Fibroblast of the aortic adventitia (primary cell): Measurements from ENCODE around the gene RNF175. TPM values are rescaled to one million over a fixed set of nuclear protein-coding genes. Genes with fewer than 3 reads are reported as not detected.

Experiments
- DNase-seq: peaks from one replicate; pipeline ENCODE4 v3.0.0-alpha.2; 2010; ENCODE audit warnings: low read depth
- H3K4me3 ChIP-seq: 2 replicates; pipeline ENCODE4 v1.5.1; 2011; ENCODE audit warnings: low read depth, mild to moderate bottlenecking, control low read depth, low read length, moderate library complexity
- CTCF ChIP-seq: IDR thresholded peaks from 2 replicates; pipeline ENCODE4 v1.5.1; 2011; ENCODE audit warnings: mild to moderate bottlenecking, low read length, control low read depth, inconsistent platforms; ENCODE audit not compliant: insufficient read depth
- total RNA-seq: library from RNA; depleted of rRNA; stranded (reverse); fragments of >200 nt; gene quantifications from 2 replicates; pipeline ENCODE4 v1.2.3, GENCODE V29; 2012; ENCODE audit warnings: low replicate concordance

Gene RNF175
- total RNA-seq, 1 donor = not detected

DNA sequence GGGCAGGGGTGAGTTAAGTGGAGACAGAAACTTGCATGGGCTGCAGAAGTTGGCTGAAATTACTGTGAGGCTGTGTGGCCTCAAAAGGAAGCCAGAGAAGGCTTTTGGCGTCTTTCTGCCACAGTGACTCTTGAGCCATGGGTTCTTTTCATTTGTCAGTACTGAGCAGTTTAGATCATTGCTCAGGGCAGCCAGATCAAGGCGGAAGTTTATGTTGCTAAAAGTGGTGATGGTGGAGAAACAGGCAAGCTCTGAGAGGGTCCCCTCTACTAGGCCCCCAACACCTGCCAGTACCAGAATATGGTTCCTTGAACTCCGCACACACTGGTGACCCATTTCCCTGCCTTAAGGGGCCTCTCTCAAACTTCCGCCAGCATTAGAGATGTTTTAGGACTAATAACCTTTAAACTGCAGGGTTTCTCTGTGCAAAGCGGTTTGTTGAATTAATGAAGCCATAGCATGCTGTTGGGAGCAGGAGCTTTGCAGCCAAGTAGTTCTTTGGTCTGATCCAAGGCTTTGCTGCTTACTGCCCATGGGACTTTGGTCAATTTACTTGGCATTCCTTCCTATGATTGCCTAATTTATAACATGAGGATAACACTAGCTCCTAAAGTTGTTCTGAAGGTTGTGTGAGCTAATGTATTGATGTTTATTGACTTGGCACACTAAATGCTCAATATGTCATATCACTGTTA, 34.5 kb downstream of the RNF175 start:
- no peak overlapping the region for H3K4me3 ChIP-seq
- DNase-seq = peak; percentile 54
- no peak for TF ChIP-seq CTCF

GRCh38 chr4:153724606-153725005, 35.2 kb downstream of the RNF175 start:
- TF ChIP-seq CTCF = no peak
- no peak overlapping the region for H3K4me3 ChIP-seq
- no peak for DNase-seq

DNA sequence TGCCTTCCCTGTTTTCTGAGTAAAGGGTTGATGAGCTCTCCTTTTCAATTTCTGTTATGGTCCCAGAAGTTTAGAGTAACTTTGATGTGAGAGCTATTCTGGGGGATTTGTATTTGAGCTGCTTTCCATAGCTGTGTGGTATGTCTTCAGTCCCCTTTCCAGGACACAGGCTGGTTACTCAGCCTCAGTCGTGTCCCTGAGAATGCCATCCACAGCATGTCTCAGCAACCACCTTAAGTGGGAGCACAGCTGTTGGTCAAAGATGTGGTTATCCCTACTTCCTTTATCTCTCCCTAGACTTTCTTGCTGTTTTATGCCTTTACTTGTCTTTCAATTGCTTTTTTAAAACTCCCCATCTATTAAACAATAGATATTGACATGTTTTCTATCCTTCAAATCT, 37.8 kb downstream of the RNF175 start:
- DNase-seq = no peak
- no peak for TF ChIP-seq CTCF
- H3K4me3 ChIP-seq = no peak overlapping the region

DNA sequence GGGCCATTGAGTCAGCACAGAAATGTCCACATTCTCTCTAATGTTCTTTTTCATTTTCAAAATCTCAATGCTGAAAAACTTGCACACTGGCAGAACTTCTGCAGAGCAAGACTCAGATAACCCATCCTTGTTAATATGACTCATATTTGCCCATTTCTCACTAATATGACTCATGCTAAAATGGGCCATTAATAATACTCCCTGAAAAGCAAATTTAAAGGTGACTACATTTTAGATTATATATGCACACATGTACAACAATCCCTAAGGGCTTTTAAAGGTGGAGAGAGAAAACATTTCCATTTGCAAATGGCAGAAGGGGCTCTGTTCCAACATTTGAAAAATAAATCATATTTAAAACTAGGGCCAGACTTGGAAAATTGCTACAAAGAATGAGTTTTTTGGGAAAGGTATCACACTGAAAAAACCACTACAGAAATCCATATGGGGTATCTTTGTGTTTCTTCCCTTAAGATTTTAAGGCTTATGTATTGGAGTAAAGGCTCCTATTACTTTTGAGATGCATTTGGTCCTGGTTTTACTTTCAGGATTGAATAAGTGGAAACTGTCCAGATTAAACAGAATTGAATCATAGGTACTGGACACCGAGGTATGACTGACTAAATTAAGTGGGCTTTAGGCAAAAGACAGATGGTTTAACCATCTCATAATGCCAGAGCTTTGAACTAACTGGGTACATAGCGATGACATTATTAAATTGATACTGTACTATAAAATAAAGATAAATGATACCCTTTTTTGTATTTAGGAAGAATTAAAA, 45.8 kb downstream of the RNF175 start:
- DNase-seq = peak; percentile 36
- no peak overlapping the region for H3K4me3 ChIP-seq
- TF ChIP-seq CTCF = no peak

DNA sequence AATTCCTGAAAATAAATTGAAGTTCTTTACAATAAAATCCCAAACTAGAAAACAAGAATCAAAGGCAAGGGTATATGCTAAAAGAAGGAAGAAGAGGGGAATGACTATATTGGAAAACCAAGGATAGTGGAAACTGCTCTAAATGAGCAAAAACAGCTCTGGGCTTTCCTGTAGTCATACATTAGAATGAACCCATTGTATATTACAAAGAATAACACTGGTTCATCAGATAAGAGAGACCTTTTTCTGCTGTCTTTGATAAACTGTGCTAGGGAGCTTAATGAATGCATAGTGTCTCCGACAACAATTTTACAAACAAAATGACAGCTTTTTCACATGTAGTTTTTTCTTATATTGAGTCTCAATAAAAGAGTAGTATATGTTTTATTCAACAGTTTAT, 49.1 kb downstream of the RNF175 start:
- no peak overlapping the region for H3K4me3 ChIP-seq
- TF ChIP-seq CTCF = no peak
- DNase-seq = no peak

- TF ChIP-seq CTCF = no peak
- no peak overlapping the region for H3K4me3 ChIP-seq
- no peak for DNase-seq
Measured at GRCh38 chr4:153706519-153706918, 53.3 kb downstream of the RNF175 start.
